Subcutaneous adipose tissue (tissue), 4 donors: ENCODE measurements around the gene PLD3. TPM values are rescaled to one million over a fixed set of nuclear protein-coding genes. Genes with fewer than 3 reads are reported as not detected.

Experiments
- CTCF ChIP-seq: fragments of 450-650 bp; IDR thresholded peaks from one replicate; pipeline ENCODE4 v1.5.1; 2016; ENCODE audit warnings: low read depth, mild to moderate bottlenecking, control low read depth, antibody characterized with exemption, moderate library complexity
- total RNA-seq, 4 donors: library from RNA; depleted of rRNA; stranded (reverse); fragments of >200 nt; gene quantifications; one replicate each; pipeline ENCODE4 v1.1.0, GENCODE V29; 2016

The PLD3 gene
- total RNA-seq, 4 donors from 2014 or later: 142 to 1,114 (median 314) TPM

DNA sequence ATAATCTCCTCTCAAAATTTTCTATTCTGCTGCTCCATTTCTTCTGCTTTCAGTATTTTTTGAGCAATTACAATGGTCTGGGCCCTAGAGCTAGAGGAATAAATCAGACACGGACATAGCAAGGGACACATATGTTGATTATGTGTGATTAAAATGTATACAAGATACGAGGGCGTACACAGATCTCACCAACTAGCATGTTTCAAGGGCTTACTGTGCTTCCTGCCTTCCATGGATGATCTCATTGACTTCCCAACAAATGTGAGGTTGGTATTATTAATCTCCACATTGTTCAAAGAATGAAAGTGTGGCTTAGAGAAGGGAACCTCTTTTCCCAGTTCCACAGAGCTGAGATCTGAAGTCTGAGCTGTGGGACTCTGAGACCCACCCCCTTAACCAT lies 9.1 kb downstream of the PLD3 start:
- no peak for TF ChIP-seq CTCF

DNA sequence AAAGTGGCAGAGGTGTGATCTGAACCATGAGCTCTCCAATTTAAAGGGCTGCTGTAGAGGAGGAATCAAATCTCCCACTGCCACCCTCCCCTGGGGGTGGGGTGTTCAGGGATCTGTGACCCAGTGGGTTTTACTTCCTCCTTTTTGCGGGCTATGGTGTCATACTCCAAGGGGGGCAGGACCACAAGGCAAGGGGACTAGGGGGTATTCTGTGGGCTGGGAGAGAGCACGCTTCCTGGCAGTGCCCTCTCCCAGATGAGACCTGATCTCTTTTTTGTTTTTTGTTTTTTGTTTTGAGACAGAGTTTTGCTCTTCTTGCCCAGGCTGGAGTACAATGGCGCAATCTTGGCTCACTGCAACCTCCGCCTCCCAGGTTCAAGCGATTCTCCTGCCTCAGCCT lies 10.3 kb downstream of the PLD3 start:
- TF ChIP-seq CTCF: no peak

DNA sequence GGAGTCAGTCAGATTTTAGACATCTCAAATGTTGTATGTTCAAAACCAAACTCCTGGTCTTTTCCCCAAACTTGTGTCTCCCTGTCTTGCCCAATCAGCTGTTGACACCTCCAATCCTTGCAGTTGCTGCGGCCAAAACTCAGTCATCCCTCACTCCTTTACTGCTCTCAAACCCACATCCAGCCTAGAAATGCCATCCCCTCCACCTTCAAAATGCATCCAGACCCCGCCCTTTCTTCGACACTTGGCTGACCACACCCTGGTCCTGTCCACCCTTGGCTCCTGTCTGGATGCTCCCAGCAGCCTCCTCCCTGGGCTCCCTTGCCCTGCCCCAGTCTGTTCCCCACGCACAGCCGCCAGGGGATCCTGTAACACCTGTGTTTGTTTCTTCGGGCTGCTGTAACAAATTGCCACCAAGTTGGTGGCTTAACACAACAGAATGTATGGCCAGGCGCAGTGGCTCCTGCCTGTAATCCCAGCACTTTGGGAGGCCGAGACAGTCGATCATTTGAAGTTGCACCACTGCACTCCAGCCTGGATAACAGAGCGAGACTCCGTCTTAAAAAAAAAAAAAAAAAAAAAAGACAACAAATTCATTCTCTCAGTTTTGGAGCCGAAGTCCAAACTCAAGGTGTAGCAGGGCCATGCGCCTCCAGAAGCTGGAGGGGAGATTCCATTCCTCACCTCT lies 11.7 kb downstream of the PLD3 start:
- TF ChIP-seq CTCF: no peak

- TF ChIP-seq CTCF: no peak
Measured at GRCh38 chr19:40360708-40361241, 12.3 kb downstream of the PLD3 start.

- no peak for TF ChIP-seq CTCF
Measured at GRCh38 chr19:40362160-40362559, 13.7 kb downstream of the PLD3 start.

- no peak for TF ChIP-seq CTCF
Measured at GRCh38 chr19:40363069-40363468, 14.6 kb downstream of the PLD3 start.

DNA sequence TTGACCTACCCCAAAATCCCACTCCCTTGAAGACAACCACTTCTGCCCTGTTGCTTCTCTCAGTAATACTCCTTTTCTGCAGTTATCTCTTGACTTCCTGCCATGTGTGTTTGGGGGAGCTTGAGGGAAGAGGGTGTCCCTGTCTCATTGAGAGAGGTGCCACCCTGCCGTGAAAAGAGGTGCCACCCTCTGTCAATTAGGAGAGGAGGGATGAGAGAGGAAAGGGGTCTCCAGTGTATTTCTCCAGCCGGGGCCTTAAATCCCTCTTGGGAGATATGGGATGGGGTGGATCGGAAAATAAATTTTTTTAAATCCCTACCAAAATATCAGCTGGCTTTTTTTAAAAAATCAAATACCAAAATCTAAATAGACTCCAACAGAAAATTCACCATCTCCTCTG lies 16.5 kb downstream of the PLD3 start:
- no peak for TF ChIP-seq CTCF
